Ecto neural progenitor cell (in vitro differentiated cells): ENCODE data around the gene ITGA2.

Experiments used
- DNase-seq: peaks from one replicate; pipeline ENCODE4 v3.0.0-alpha.2; 2018; ENCODE audit warnings: low spot score

Gene ITGA2

DNA sequence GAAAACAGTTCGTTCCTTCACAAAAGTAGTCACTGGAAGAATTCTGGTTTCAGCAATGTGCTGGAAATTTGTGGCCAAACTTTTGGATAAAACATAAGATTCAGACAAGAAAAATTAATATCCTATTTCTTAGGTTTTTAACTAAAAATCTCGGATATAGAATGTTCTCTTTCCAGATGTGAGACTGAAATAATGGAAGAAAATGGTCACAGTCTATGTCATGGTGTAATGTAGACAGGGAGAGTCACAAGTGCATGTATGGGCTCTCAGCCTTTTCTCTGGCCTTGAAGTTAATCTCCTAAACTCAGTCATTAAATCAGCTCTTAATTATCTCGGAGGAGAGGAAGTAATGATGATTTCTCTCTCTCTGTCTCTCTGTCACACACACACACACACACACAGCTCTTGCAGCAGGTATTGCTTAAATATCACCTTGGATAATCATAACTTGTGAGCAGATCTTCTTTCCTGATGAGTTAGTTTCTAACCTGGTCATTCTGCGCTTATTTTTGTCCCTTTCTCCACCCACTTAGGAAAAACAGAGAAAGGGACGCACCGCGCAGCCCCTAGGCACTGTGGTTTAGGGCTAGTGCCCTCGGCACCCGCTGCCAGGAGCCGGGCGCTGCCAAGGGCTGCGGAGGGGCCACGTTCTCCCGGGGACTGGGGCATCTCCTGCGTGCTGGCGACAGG, 672 bp upstream of the ITGA2 start:
- no peak for DNase-seq

DNA sequence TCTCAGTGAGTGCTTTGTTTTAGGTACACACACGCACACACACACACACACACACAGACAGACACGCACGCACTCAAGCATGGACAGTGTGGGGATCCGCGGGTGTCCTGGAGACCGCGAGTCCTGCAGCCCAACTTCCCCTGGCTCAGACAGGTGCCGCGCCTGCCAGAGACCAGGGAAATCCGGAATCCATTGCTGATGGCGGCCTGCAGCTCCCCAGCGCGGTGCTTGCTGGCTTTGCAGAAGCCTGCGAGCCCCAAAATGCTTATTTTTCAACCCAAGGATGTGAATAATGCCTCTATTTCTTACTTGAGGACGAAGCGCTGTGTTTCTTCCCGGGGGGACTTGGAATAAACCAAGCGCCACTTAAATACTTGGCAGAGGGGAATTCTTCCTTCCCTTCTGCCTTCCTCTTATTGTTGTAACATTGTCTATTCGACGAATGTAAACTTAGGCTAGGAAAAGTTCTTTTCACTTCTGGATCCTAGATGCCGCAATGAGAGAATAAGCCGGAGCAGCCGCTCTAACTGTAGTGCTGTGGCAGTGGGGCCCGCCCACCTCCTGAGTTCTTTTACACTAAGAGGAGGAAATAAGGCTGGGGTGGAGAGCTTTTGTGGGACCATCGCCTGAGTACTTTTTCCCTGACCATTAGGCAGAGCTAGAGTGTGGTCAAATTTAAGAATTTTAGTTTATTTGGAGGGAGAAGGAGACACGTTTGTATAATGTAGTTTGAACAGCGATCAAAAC, 802 bp downstream of the ITGA2 start:
- peak; percentile 70 for DNase-seq

DNA sequence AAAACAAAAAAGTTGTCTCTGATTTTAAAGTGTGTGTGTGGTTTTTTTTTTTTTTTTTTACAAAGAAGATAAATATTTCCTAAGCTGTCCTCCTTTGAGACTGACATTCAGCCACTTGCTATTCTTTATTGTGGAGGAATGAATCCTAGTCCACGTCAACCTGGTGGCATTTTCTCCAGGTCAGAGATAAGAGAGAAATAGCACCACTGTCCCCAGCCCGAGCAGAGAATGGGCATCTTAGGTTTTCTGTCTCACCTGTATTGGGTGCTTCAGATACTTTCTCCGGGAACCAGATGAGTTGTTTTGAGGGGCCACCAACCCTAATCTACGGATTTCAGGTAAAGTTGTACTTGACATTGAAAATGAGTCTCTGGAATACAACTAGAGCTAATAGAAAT, 1.4 kb downstream of the ITGA2 start:
- DNase-seq, result no peak

DNA sequence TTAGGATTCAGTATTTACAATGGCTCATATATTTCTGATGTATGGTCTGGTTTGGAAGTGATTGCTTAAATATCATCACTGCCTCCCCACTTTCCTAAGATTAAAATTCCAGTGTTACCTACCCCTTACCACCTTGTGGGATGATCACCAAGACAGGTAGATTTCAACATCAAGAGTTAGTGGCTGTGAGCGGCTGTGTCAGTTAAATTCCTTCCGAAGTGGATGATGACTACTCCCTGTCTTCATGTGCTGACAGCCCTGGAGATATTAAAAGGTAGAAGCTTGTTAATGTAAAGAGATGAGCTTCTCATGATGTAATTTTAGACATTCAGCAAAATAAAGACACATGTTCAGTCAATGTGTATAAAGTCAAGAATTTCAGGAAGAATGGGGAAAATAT, 4.2 kb downstream of the ITGA2 start:
- no peak for DNase-seq

DNA sequence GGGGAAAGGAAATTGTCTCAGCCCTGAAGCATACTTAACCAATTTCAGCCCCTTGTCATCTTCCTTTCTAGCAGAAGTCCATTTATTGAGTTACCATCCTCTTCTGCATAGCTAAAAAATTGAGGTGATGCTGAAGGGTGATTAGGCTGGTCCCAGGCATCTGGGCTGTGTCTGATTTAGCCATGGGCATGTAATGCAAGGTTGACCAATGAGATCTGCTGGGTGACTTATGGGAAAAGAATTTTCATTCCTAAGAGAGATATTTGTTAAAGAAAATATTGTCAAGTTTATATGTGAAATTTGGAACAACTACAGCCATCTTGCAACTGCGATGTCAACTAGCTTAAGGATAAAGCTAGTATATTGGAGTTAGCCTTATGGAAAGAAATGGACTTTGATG, 5.1 kb downstream of the ITGA2 start:
- no peak for DNase-seq

DNA sequence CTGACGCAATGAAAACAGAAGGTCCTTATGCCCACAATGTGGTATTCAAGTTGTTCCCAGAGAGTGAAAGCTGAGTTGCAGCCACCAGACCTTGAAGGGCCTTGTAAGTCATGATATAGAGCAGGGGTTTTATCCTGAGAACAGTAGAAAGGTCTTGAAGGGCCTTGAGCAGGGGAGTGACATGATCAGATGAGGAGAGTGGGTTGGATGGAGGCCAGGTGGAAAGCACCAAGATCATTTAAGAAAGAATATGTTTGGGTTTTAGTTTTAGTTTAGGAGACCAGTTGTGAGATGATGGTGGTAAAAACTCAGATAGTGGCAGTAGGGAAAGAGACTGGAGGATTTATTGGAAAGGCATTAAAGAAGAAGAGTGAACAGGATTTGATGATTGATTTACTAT, 5.9 kb downstream of the ITGA2 start:
- no peak for DNase-seq

DNA sequence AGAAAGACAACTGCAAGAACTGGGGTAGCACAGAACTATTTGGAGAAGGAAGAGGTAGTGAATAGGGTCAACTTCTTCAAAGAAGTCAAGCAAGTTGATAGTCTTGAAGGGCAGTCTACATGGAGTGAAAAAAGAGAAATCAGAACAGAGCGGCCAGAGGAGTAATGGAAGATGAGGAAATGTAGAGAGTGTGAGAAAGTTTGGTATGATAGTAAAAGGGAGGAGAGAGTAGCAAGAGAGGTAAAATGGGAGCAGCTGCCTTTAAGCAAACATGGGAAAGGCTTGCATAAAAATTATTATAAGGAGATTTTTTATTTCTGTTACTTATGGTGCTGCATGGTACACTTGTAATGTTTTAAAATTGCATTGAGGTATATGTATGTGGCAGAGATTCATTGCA, 6.8 kb downstream of the ITGA2 start:
- DNase-seq, result no peak

DNA sequence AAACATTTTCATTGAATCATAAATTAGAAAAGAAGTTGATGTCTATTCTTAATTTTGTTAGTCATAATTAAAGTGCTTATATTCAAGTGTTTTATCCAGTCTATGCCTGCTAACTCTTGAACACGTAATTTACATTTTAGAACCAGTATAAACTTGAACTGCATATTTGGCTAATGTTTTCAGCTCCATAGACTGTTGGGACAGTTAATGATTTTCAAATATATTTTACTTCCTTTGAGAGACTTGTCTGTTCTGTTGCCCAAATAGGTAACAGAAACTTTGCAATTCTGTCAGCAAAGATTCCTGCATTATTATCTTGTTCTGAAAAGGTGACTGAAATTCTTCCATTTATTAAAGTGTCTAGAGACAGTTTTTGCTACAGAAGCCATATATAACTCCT, 7.8 kb downstream of the ITGA2 start:
- no peak for DNase-seq

DNA sequence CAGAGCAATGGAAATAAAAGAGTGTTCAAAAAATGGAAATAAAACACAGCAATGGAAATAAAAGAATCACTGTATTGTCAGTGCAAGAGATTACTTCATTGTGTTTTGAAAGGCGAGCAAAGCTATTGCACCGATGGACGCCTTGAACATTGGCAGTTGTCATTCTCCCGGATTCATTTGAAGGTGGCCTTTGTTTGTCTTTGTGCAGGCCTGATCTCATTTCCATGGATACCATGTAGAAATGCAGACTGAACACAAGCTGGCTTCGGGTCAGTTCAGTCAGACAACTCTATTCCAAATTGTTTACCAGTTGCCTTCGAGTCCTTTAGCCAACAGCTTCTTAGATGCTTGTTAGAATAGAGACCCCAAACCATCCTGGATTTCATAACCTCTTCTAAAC, 8.3 kb downstream of the ITGA2 start:
- peak; percentile 56 for DNase-seq

DNA sequence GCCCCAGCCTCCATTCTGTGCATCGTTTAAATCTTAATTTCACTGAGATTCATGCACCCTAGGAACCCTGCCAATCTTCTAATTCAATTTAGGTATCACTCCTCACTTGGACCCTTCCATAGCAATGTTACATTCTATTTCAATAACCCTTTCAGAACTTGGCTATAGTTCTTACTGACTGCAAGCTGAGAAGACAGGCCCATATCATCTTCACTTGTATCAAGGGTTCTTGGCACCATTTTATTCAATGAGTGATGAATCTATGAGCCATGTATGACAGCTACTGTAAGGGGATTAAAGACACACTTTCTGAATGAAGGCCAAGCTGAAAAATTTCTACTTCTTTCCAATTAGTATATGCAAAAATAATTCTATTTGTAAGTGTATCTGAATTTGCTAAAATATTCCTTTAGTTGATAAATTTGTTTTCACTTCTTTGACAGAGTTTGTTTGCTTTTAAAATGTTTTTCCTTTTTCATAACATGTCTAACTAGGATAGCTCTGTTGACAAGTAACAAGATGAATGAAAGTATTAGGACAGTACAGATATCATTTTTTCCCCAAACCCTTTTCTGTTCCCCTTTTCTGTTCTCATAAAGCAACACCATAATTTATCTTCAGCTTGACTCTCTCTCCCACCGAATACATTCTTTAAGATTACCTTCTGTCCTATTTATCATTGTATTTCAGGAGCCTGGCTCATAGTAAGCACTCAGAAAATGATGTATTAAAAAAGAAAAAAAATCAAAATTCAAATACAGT, 9.6 kb downstream of the ITGA2 start:
- DNase-seq, result no peak

DNA sequence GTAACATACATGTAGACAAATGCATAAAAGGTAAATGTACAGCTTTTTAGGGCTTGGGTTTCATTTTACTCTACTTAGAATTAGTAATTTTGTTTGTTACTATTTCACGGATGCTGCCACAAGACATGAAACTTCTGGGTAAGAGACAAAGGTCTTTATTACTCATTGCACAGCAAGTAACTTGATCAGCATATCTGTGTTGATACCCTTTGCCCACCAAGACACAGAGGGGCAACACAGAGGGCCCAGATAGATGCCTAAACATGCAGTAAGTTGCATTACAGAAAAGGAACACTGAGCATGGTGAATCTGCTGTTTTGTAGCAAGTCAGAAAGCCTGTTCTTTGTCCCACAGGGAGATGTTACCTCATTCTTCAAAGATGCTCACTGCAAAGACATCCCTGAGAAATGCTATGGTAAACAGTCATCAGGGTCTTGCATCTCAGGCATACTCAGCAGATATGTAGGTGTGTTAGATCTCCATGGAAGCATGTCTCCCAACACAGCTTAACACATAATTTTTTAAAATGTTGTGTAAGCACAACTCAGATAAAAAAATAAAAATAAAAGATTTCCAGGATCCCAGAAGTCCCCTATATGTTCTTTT, 10.3 kb downstream of the ITGA2 start:
- DNase-seq, result no peak

DNA sequence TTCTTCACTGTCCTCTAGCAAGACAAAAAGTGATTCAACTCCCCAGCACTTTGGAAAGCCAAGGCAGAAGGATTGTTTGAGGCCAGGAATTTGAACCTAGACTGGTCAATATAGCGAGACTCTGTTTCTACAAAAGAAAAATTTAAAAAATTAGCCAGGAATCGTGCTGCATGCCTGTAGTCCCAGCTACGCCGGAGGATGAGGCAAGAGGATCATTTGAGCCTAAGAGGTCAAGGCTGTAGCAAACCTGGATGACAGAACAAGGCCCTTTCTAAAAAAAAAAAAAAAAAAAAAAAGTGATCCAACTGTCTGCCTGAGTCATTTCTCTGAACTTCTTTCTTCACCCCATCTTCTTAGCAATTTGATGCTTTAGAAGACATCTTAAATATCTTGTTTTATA, 12.4 kb downstream of the ITGA2 start:
- no peak for DNase-seq

DNA sequence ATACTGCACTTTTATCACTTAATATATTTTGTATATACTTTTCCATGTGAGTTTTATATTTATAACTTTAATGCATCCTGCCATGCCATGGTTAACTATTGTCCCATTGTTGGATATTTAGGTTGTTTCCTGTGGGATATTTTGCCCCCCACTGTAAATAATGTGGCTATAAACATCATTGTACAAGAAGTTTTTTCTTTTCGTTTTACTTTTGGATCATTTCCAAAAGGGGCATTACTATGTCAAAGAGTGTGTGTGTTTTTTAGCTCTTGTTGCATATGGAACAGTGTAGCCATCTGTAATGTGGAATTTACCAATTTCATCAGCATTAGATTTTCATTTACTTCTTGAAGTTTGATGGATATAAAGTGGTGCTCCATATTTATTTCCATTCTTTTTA, 13.3 kb downstream of the ITGA2 start:
- no peak for DNase-seq

DNA sequence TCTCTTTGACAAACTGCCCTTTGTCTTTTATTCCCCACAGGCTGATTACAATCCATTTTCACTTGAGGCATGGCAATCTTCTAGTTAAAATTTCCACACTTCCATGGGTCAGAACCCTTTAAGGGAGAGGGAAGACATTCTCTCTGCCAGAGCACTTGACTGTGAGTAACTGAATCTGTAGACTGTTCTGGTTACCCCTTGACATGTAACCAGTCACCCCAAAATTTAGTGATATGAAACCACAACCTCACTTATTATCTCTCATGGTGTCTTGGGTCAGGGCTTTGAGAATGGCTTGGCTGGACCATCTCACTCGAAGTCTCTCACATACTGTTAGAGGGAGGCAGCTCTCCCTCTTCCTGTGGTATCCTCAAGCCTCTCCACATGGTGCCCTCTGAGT, 14.0 kb downstream of the ITGA2 start:
- no peak for DNase-seq

DNA sequence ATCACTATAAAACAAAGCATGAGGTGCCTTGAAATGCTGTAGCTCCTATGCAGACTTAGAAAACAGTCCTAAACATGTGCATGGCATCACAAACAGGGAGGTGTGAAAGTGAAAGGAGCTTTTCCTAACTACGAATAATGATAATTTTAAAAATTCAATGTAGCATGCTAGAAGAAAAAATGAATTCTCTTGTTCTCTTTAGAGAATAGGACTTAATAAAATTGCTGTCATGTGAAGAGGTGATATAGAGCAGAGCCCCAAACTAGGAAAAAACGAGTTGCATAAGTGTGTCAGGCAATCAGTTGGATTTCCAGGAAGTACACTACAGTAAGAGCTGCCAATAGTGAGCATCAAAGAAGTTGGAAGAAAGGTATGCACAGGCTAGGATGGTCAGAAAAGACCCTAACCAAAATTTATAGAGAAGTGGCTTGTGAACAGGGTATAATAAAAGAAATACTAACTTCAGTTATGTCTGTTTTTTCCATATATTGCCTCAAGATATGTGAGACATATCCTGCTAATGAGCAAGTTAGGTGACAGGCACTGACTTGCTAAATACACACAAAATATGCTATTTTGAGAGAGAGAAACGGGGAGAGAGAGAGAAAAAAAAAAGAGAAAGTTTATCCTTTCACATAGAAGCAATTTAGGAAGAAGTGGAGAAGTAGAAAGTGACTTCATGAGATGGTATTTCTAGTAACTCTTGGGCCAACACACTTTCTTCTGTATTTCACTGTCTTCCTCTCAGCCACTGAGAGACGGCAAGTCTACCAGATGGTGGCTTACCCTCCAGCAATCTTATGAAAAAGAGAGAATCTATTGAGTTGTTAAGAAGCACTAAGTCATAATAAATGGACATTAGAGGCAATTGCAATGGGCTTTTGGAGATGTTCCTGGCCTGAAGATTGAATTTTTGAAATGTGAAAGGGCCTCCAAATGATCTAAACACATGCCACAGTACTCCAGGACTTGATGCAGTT, 18.0 kb downstream of the ITGA2 start:
- no peak for DNase-seq

DNA sequence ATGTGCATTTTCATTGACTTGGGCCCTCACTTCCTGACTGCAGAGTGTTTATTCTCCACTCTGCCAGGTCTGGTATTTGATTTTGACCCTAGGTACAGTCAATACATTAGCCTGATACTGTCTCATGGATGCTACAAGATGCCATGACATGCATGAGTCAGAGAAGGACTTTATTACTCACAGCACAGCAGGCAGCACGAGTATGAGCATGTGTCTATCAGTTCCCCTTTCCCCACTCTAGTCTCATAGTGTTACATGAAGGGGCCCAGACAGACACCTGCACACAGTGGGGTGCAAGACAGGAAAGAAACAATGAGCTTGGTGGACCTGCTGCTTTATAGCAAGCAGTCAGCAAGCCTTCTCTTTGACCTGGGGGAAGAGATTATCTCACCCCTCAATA, 19.6 kb downstream of the ITGA2 start:
- DNase-seq, result no peak

DNA sequence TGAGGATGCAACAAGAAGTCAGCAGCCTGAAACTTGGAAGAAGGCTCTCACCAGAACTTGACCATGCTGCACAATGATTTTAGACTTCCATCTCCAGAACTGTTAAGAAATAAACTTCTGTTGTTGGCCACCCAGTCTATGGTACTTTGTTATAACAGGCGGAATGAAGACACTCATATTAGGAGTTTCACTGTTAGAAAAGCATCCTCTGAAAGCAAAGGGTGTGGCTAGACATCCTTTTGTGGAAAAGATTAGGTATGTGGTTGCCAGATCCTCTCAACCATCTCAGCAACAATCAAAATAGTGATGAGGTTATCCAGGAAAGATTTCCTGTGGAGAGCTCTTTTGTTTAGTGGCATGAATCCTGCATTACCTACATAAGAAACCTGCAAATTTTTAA, 20.7 kb downstream of the ITGA2 start:
- no peak for DNase-seq

DNA sequence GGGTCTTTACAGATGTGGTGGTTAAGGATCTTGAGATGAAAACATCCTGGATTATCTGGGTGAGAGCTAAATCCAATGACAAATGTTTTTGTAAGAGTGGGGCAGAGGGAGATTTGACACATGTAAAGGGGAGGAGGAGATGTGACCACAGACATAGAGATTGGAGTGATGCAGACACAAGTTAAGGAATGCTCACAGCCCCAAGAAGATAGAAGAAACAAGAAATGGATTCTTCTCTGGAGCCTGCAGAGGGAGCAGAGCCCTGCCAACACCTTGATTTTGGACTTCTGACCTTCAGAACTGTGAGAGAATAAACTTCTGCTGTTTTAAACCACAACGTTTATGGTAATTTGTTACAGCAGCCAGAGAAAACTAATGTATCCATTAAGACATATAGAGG, 21.7 kb downstream of the ITGA2 start:
- no peak for DNase-seq

DNA sequence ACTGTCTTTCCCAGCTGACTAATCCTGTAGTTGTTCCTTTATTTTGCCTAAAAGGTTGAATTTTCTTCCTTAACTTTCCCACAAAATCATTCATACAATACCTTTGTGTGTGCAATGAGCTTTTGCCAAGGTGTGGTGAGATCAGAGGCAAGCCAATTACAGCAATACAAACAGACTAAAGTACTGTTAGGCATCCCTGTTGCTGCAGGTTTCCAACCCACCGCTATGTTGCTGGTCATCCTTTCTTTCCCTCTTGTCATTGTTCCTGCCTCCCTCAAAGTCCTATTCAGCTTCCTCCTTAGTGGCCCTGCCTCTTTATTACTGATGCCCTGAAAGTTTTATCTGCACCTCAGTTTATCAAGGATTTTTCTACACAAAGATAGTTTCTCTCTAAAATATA, 22.1 kb downstream of the ITGA2 start:
- no peak for DNase-seq

DNA sequence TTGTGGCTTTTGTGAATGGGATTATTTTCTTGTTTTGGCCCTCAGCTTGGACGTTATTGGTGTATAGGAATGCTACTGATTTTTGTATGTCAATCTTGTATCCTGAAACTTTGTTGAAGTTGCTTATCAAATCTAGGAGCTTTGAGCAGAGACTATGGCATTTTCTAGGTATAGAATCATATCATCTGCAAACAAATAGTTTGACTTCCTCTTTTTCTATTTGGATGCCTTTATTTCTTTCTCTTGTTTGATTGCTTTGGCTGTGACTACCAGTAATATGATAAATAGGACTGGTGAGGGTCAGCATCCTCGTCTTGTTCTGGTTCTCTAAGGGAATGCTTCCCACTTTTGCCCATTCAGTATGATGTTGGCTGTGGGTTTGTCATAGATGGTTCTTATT, 24.7 kb downstream of the ITGA2 start:
- no peak for DNase-seq

DNA sequence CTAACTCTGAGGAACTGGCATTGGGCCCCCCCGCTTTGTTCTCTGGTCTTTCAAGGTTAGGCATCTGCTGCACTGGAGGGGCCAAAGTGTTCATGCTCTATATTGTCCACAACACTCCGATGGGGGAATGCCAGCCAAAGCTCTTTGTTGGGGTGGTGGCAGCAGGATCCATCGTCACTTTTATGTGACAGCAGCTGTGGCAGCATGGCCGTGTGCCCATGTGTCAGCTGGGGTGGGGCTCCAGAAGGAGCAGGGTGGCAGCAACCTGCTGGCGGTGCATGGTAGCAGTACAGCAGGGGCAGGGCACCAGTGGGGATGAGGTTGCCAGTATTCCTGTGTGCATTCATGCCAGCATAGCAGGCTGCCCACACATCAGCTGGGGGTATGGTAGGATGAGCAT, 28.2 kb downstream of the ITGA2 start:
- DNase-seq, result no peak
